ENCODE data around the gene SLFN12L. TPM values are rescaled to one million over a fixed set of nuclear protein-coding genes. Genes with fewer than 3 reads are reported as not detected.
A peak's percentile ranks its signal among the peaks of the same experiment; 100 is the strongest.

The SLFN12L gene
- polyA plus RNA-seq, 1 of the 3 experiments (the other 2 are of a cell fraction): not detected

- CTCF ChIA-PET: no interaction called here
- no peak overlapping the region for H3K9ac ChIP-seq
- no peaks in the 10 kb centered on the region for H3K9me3 ChIP-seq
- TF ChIP-seq FOSL2 (IDR thresholded peaks at IDR 0.05; ENCODE audit: borderline replicate concordance, low read depth) (no peak), MXI1 (IDR thresholded peaks at IDR 0.05; ENCODE audit: low read depth, low read length) (no peak), GABPA (IDR thresholded peaks at IDR 0.05; ENCODE audit: low read depth) (no peak), FOXJ3 (CRISPR knock-in tag; IDR thresholded peaks at IDR 0.05) (no peak), MEF2A (IDR thresholded peaks at IDR 0.05; ENCODE audit: borderline replicate concordance, low read depth) (no peak), FOXM1 (IDR thresholded peaks at IDR 0.05; ENCODE audit: low read depth) (no peak), YY1 (IDR thresholded peaks at IDR 0.05; ENCODE audit: low read depth) (no peak), RXRA (IDR thresholded peaks at IDR 0.05; ENCODE audit: borderline replicate concordance, low read depth) (no peak), EP300 (IDR thresholded peaks at IDR 0.05; ENCODE audit: borderline replicate concordance in 1 of 2, low read depth in 1 of 2, low read length in 1 of 2) (no peak)
- TF ChIP-seq, protein P1, sequence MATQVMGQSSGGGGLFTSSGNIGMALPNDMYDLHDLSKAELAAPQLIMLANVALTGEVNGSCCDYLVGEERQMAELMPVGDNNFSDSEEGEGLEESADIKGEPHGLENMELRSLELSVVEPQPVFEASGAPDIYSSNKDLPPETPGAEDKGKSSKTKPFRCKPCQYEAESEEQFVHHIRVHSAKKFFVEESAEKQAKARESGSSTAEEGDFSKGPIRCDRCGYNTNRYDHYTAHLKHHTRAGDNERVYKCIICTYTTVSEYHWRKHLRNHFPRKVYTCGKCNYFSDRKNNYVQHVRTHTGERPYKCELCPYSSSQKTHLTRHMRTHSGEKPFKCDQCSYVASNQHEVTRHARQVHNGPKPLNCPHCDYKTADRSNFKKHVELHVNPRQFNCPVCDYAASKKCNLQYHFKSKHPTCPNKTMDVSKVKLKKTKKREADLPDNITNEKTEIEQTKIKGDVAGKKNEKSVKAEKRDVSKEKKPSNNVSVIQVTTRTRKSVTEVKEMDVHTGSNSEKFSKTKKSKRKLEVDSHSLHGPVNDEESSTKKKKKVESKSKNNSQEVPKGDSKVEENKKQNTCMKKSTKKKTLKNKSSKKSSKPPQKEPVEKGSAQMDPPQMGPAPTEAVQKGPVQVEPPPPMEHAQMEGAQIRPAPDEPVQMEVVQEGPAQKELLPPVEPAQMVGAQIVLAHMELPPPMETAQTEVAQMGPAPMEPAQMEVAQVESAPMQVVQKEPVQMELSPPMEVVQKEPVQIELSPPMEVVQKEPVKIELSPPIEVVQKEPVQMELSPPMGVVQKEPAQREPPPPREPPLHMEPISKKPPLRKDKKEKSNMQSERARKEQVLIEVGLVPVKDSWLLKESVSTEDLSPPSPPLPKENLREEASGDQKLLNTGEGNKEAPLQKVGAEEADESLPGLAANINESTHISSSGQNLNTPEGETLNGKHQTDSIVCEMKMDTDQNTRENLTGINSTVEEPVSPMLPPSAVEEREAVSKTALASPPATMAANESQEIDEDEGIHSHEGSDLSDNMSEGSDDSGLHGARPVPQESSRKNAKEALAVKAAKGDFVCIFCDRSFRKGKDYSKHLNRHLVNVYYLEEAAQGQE (IDR thresholded peaks at IDR 0.05; ENCODE audit: low read depth, low read length): no peak
- peaks cover 0 to 4% of the 10 kb centered on the region in 2 experiments; a peak in 2 of 4 replicates for H3K4me1 ChIP-seq (ENCODE audit: control insufficient read depth in 1 of 2, insufficient read depth in 2 of 2, low read depth in 1 of 2, low read length in 1 of 2)
- peaks cover 31% of the 10 kb centered on the region; the same call in 1 of the 2 replicates for H3K27me3 ChIP-seq (ENCODE audit: insufficient read depth)
- H3K79me2 ChIP-seq (ENCODE audit: insufficient read depth): no peaks in the 10 kb centered on the region
- no peak for DNase-seq
- peaks cover 4% of the 10 kb centered on the region for H3F3A ChIP-seq (replicated peaks; ENCODE audit: insufficient read depth)
- no peak overlapping the region for H3K27ac ChIP-seq (ENCODE audit: low read depth in 2 of 2, low read length in 1 of 2)
- H2AFZ ChIP-seq (ENCODE audit: low read depth): no peak overlapping the region
- H4K20me1 ChIP-seq (ENCODE audit: insufficient read depth): no peaks in the 10 kb centered on the region
- no peak overlapping the region for H3K4me2 ChIP-seq
- H3K4me3 ChIP-seq (ENCODE audit: low read depth in 2 of 2, low read length in 1 of 2): no peak overlapping the region
- POLR2A ChIA-PET: no interaction called here
- H3K36me3 ChIP-seq (replicated peaks in 1 of 2; ENCODE audit: control insufficient read depth in 1 of 2, insufficient read depth in 2 of 2, low read length in 1 of 2): no peaks in the 10 kb centered on the region
- H3K9me2 ChIP-seq: no peaks in the 10 kb centered on the region
Observed at GRCh38 chr17:35438433-35438832, 99.0 kb downstream of the SLFN12L start.

DNA sequence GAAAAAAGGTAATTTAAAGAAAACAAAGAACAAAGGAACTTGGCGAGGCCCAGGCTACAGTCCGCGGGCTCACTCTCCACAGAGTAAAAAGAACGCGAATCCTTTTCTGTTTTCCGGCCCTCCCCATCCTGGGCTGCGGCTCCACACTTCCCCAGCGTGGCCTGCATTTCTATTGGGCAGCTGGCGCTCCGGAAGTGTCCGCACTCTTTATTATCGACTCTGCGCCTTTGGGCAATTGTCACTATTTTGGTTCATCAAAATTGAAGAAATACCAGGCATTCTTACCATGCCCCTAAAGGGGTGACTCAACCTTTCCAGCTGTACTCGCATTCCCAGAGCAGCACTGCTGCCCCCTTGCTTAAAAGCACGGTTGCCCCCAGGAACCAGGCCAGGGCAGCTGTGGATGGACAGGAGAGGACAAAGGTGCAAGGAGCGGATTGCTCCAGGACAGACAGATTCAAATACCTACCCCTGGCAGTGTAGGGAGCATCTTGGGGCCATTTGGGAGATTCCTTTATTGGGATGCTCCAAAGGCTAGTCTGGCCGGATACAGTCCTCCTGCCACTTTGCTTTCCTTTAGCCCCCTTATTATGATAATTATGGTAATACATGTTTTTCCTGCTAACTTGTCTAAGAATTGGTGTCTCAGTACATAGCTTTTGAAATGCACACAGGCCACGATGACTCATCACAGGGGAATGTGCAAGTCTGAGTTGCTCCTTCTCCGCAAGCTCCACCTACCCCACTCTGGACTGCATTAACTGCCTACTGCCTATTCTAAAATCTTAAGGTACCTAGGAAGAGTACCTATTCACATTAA, 104.2 kb downstream of the SLFN12L start:
- peak overlapping the region; percentile 85 for H3K27ac ChIP-seq (ENCODE audit: low read depth in 2 of 2, low read length in 1 of 2)
- no peaks in the 10 kb centered on the region for H4K20me1 ChIP-seq (ENCODE audit: insufficient read depth)
- no peaks in the 10 kb centered on the region; the same call in 1 of the 2 replicates for H3K27me3 ChIP-seq (ENCODE audit: insufficient read depth)
- no peaks in the 10 kb centered on the region for H3K36me3 ChIP-seq (replicated peaks in 1 of 2; ENCODE audit: control insufficient read depth in 1 of 2, insufficient read depth in 2 of 2, low read length in 1 of 2)
- peaks cover 14% of the 10 kb centered on the region for H3F3A ChIP-seq (replicated peaks; ENCODE audit: insufficient read depth)
- H3K4me1 ChIP-seq (ENCODE audit: control insufficient read depth in 1 of 2, insufficient read depth in 2 of 2, low read depth in 1 of 2, low read length in 1 of 2): peaks cover 0 to 9% of the 10 kb centered on the region in 2 experiments; a peak in 3 of 4 replicates
- peak overlapping the region; percentile 95 for H2AFZ ChIP-seq (ENCODE audit: low read depth)
- 21% methylated on average over 19 of the region's 19 CpGs for WGBS (ENCODE audit: low lambda C conversion rate)
- no peaks in the 10 kb centered on the region for H3K9me2 ChIP-seq
- H3K79me2 ChIP-seq (ENCODE audit: insufficient read depth): peaks cover 38% of the 10 kb centered on the region
- DNase-seq: no peak
- H3K9me3 ChIP-seq: no peaks in the 10 kb centered on the region
- peak overlapping the region; percentile 80 for H3K9ac ChIP-seq
- peak overlapping the region; percentile 52 to 76; a peak in 3 of 4 replicates for H3K4me3 ChIP-seq (ENCODE audit: low read depth in 2 of 2, low read length in 1 of 2)
- H3K4me2 ChIP-seq: peak overlapping the region; percentile 93
- ChIA-PET POLR2A (interaction anchor here (0.7 kb wide), 1 partner anchor 286 kb away, joined by 3 read pairs; the partner anchor contains the start of gene UNC45B), CTCF (interaction anchor here (1.7 kb wide), 1 partner anchor 1072 kb away, joined by 4 read pairs; no protein-coding TSS in a partner anchor)
- TF ChIP-seq FOSL2 (IDR thresholded peaks at IDR 0.05; ENCODE audit: borderline replicate concordance, low read depth) (peak; percentile 94), SIN3A (IDR thresholded peaks at IDR 0.05; ENCODE audit: borderline replicate concordance, low read depth, low read length) (no peak), NFIC (IDR thresholded peaks at IDR 0.05; ENCODE audit: borderline replicate concordance) (peak; percentile 33; the same call in 1 of the 2 replicates), FOXM1 (IDR thresholded peaks at IDR 0.05; ENCODE audit: low read depth) (0 out of 2 replicates have a peak, but pooled peaks have one; percentile 20)
- TF ChIP-seq, protein P2, sequence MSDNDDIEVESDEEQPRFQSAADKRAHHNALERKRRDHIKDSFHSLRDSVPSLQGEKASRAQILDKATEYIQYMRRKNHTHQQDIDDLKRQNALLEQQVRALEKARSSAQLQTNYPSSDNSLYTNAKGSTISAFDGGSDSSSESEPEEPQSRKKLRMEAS (IDR thresholded peaks at IDR 0.05; ENCODE audit: low read depth): peak; percentile 69; the same call in 1 of the 2 replicates
- TF ChIP-seq, protein P3, sequence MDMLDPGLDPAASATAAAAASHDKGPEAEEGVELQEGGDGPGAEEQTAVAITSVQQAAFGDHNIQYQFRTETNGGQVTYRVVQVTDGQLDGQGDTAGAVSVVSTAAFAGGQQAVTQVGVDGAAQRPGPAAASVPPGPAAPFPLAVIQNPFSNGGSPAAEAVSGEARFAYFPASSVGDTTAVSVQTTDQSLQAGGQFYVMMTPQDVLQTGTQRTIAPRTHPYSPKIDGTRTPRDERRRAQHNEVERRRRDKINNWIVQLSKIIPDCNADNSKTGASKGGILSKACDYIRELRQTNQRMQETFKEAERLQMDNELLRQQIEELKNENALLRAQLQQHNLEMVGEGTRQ (IDR thresholded peaks at IDR 0.05; ENCODE audit: borderline replicate concordance, low read depth, low read length): no peak
- TF ChIP-seq, protein P1 (IDR thresholded peaks at IDR 0.05; ENCODE audit: low read depth, low read length): no peak
